ENCODE data around the gene RFX8. TPM values are rescaled to one million over a fixed set of nuclear protein-coding genes. Genes with fewer than 3 reads are reported as not detected.

The RFX8 gene
- total and polyA plus RNA-seq, 2 donors (not counting 3 experiments of a cell fraction or from before 2014, with no cell fraction given), result 0.21 to 1.00 TPM

- no peak for FAIRE-seq
- dilution Hi-C loops (cut with MboI; ENCODE audit: extremely low pct_ligation_motif_present, low sequenced_read_pairs), result no loop called here
- BruUV-seq (replicated peaks), result no TSS peak
These were observed 806 bp downstream of the RFX8 start for GRCh38 chr2:101473911-101474701.

DNA sequence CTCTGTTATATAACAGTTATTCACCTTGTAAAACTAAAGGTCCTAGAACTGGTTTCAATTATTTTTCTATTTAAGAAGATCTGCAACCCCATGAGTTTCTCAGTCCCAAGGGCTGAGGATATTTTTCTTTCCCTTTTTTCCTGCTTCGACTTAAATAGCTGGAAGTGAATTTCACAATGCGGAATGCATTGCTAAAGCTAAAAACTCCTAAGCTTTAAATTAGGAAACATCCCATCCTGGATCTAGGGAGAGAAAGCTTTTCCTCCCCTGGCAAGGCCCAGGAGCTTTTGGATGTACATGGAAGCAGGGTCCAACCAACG is 1.4 kb downstream of the RFX8 start:
- H3K9me3 ChIP-seq (replicated peaks; ENCODE audit: control insufficient read depth, insufficient read depth, low read length), result no peaks in the 10 kb centered on the region
- H3K4me1 ChIP-seq (ENCODE audit: control insufficient read depth, extremely low read depth, insufficient read depth, low read length), result peaks cover 5% of the 10 kb centered on the region
- TF ChIP-seq CTCF (IDR thresholded peaks at IDR 0.05; ENCODE audit: extremely low read depth in 1 of 2, insufficient read depth in 1 of 2, low read depth in 1 of 2, low read length in 2 of 2) (no peak), POLR2A (IDR thresholded peaks at IDR 0.05; ENCODE audit: low read depth, low read length) (no peak), MYC (IDR thresholded peaks at IDR 0.05; ENCODE audit: low read depth, low read length) (no peak), POLR2AphosphoS5 (IDR thresholded peaks at IDR 0.05; ENCODE audit: insufficient read depth, low read depth, low read length) (no peak), EZH2 (IDR thresholded peaks at IDR 0.05; ENCODE audit: borderline replicate concordance, low read depth, low read length, severe bottlenecking) (no peak), FOS (IDR thresholded peaks at IDR 0.05; ENCODE audit: borderline replicate concordance, insufficient read depth, low read length) (no peak), GATA2 (IDR thresholded peaks at IDR 0.05; ENCODE audit: insufficient read depth, insufficient read length, low read depth, low read length) (no peak), JUN (IDR thresholded peaks at IDR 0.05; ENCODE audit: borderline replicate concordance, insufficient read depth, insufficient read length, low read depth) (no peak)
- TF ChIP-seq, protein P1, sequence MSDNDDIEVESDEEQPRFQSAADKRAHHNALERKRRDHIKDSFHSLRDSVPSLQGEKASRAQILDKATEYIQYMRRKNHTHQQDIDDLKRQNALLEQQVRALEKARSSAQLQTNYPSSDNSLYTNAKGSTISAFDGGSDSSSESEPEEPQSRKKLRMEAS (IDR thresholded peaks at IDR 0.05; ENCODE audit: insufficient read depth, insufficient read length), result no peak
- POLR2A ChIA-PET, result interaction anchor here (1.0 kb wide), 1 partner anchor 9 kb away, joined by 3 read pairs; no protein-coding TSS in a partner anchor
- no peaks in the 10 kb centered on the region for H3K36me3 ChIP-seq (ENCODE audit: control insufficient read depth in 2 of 2, extremely low read depth in 1 of 2, insufficient read depth in 2 of 2, low read length in 2 of 2)
- H3K27me3 ChIP-seq (ENCODE audit: control insufficient read depth in 2 of 2, insufficient read depth in 2 of 2, low read length in 2 of 2), result no peaks in the 10 kb centered on the region
- H2AFZ ChIP-seq (ENCODE audit: low read depth, low read length), result peak overlapping the region; percentile 84
- BruUV-seq (replicated peaks), result TSS peak; percentile 40
- no peaks in the 10 kb centered on the region for H3K9me1 ChIP-seq (replicated peaks; ENCODE audit: control insufficient read depth, extremely low read depth, insufficient read depth, low read length)
- H3K4me2 ChIP-seq (ENCODE audit: insufficient read depth, low read length), result peak overlapping the region; percentile 47
- no peak for FAIRE-seq
- H3K79me2 ChIP-seq (ENCODE audit: control insufficient read depth, insufficient read depth, low read length), result no peaks in the 10 kb centered on the region
- H4K20me1 ChIP-seq (replicated peaks; ENCODE audit: control insufficient read depth, extremely low read depth, insufficient read depth, low read length), result no peaks in the 10 kb centered on the region
- peak; percentile 53 for DNase-seq (ENCODE audit: low read depth, low spot score)
- dilution Hi-C loops (cut with MboI; ENCODE audit: extremely low pct_ligation_motif_present, low sequenced_read_pairs), result no loop called here
- H3K4me3 ChIP-seq (replicated peaks in 1 of 3; ENCODE audit: insufficient read depth in 1 of 3, low read depth in 1 of 3, low read length in 3 of 3), result peak overlapping the region in 2 of 3 experiments; percentile 9 to 12
- CTCF ChIA-PET, result interaction anchor here (0.6 to 2.3 kb wide), 7 partner anchors 13 to 358 kb away, joined by 3 to 5 read pairs (median 4); no protein-coding TSS in a partner anchor
- peak overlapping the region; percentile 36 for H3K27ac ChIP-seq (ENCODE audit: insufficient read depth, low read depth, low read length)
- intact Hi-C loops (cut with micrococcal nuclease), result no loop called here
- peak overlapping the region; percentile 54 for H3K9ac ChIP-seq (replicated peaks; ENCODE audit: extremely low read depth, insufficient read depth, low read length)

More at GRCh38 chr2:101473911-101474701, 806 bp downstream of the RFX8 start:
- H2AFZ ChIP-seq (ENCODE audit: low read depth, low read length), result peak overlapping the region; percentile 84
- ChIA-PET CTCF (interaction anchor here (0.6 to 2.3 kb wide), 6 partner anchors 12 to 357 kb away, joined by 3 to 5 read pairs (median 4); no protein-coding TSS in a partner anchor), POLR2A (interaction anchor here (1.0 kb wide), 1 partner anchor 9 kb away, joined by 3 read pairs; no protein-coding TSS in a partner anchor)
- H3K4me1 ChIP-seq (ENCODE audit: control insufficient read depth, extremely low read depth, insufficient read depth, low read length), result peaks cover 7% of the 10 kb centered on the region
- no peaks in the 10 kb centered on the region for H3K9me3 ChIP-seq (replicated peaks; ENCODE audit: control insufficient read depth, insufficient read depth, low read length)
- peak overlapping the region; percentile 48 for H3K4me2 ChIP-seq (ENCODE audit: insufficient read depth, low read length)
- H3K27me3 ChIP-seq (ENCODE audit: control insufficient read depth in 2 of 2, insufficient read depth in 2 of 2, low read length in 2 of 2), result no peaks in the 10 kb centered on the region
- H3K79me2 ChIP-seq (ENCODE audit: control insufficient read depth, insufficient read depth, low read length), result no peaks in the 10 kb centered on the region
- no peak for DNase-seq (ENCODE audit: low read depth, low spot score)
- H3K4me3 ChIP-seq (replicated peaks in 1 of 3; ENCODE audit: insufficient read depth in 1 of 3, low read depth in 1 of 3, low read length in 3 of 3), result peak overlapping the region; percentile 9 to 12 (median 10)
- intact Hi-C loops (cut with micrococcal nuclease), result no loop called here
- H3K27ac ChIP-seq (ENCODE audit: insufficient read depth, low read depth, low read length), result peak overlapping the region; percentile 36
- peak overlapping the region; percentile 54 for H3K9ac ChIP-seq (replicated peaks; ENCODE audit: extremely low read depth, insufficient read depth, low read length)
- no peaks in the 10 kb centered on the region for H3K36me3 ChIP-seq (ENCODE audit: control insufficient read depth in 2 of 2, extremely low read depth in 1 of 2, insufficient read depth in 2 of 2, low read length in 2 of 2)
- peak; percentile 60 for TF ChIP-seq POLR2A (IDR thresholded peaks at IDR 0.05; ENCODE audit: low read depth, low read length)
- TF ChIP-seq POLR2AphosphoS5 (IDR thresholded peaks at IDR 0.05; ENCODE audit: insufficient read depth, low read depth, low read length), result peak; percentile 77
- TF ChIP-seq MYC (IDR thresholded peaks at IDR 0.05; ENCODE audit: low read depth, low read length), result no peak
- no peaks in the 10 kb centered on the region for H4K20me1 ChIP-seq (replicated peaks; ENCODE audit: control insufficient read depth, extremely low read depth, insufficient read depth, low read length)
- H3K9me1 ChIP-seq (replicated peaks; ENCODE audit: control insufficient read depth, extremely low read depth, insufficient read depth, low read length), result no peaks in the 10 kb centered on the region

Data from endothelial cell of umbilical vein (primary cell).